HG02759 (cell line): ENCODE results near the gene CTNND2.

Experiments used
- ATAC-seq: cut with Tn5 transposase; IDR thresholded peaks from one replicate; pipeline ENCODE4 v1.9.1; 2021; ENCODE audit warnings: mild to moderate bottlenecking, moderate library complexity; ENCODE audit not compliant: unreplicated experiment

Gene CTNND2

DNA sequence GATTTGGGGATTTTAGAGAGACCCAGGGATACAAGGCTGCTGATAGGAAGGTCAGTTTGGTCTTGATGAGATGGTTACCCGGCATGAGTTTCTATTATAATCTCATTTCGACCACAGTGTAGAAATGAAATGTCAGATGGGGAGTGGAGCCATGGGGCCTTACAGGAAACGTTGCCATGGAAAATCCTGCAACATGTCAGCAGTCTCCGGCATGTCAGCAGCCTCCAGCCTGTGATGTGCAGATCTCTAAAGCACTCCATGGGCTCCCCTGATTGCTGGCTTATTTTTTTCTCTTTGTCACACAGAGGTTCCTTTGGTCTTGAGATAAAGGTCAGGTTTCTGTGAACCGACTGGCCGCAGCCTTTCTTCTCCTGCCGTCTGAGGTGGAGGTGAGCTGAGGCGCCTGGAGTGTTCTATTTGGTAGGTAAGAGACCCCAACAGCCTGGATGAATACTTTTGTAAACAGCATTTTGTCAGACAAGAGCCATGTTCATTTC lies 934.5 kb downstream of the CTNND2 start:
- no peak for ATAC-seq

DNA sequence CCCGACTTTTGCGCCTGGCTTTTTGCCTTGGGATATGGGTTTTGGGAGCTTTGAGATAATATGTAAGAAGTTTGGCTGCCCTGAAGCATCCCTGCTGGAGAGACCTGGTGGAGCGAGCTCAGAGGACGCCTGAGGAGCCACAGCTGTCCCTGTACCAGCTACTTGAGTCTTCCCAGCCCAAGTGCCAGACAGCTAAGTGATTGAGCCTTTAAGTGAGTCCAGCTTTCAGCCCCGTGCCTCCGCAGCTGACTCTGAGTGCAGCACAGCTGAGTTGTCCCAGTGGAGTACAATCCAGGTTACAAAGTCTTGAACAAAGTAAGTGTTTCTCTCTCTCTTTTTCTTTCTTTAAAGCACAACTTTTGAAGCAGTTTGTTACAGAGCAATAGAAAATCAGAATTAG lies 939.4 kb downstream of the CTNND2 start:
- ATAC-seq = no peak

DNA sequence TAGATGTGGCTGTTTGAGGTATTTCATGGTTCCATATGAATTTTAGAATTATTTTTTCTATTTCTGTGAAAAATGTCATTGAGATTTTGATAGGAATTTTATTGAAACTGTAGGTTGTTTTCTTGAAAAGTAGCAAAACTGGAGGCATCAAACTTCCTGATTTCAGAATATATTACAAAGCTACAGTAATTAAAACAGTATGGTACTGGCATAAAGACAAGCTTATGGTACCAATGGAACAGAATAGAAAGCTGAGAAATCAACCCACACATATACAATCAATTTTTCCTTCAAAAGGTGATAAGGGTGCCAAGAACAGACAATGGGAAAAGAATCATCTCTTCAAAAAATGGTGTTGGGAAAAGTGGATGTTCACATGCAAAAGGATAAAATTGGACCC lies 945.5 kb downstream of the CTNND2 start:
- ATAC-seq = no peak

DNA sequence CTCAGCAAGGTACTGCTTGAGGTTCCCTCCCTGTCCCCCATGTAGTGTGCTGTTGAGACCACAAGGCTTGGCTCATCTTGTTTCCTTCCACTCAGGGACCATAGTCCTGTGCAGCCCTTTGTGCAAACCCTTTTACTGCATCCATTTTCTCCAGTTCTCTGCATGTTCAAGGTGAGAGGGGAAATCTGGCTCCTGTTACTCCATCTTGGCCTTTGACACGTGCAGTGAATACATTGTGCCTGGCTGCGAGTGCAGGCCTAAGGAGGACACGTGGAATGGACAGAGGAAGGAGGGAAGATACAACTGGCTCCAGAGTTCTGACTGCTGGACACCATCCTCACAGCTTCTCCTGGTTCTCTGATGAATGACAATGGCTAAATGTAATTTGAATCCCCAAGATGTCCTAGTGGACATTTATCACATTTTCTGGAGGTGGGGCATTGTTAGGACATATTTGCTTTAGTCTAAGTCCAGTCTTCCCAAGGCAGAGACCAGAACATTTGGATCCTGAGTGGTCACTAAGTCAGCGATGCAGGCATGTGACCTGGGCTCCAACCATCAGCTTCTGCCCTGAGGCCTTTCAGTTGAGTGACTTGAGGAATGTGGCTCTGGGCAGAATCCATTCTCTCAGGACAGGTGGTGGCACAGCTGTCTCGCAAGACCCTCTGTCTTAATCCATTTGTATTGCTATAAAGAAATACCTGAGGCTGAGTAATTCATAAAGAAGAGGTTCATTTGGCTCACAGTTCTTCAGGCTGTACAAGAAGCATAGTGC lies 954.2 kb downstream of the CTNND2 start:
- no peak for ATAC-seq

DNA sequence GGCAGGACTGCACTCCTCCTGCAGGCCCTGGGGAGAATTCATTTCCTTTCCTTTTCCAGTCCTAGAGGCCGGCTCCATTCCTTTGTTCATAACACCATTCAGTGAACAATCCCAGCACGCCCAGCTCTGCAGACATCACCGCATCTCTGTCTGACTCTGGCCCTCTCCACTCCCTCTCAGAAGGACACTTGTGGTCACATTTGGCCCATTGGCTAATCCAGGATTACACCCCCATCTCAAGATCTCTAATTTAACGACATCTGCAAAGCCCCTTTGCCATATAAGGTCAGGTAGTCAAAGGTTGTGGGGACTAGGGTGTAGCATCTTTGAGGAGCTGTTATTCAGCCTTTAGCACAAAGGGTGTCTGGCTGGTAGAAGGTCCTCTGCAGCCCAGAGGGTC lies 958.2 kb downstream of the CTNND2 start:
- no peak for ATAC-seq

DNA sequence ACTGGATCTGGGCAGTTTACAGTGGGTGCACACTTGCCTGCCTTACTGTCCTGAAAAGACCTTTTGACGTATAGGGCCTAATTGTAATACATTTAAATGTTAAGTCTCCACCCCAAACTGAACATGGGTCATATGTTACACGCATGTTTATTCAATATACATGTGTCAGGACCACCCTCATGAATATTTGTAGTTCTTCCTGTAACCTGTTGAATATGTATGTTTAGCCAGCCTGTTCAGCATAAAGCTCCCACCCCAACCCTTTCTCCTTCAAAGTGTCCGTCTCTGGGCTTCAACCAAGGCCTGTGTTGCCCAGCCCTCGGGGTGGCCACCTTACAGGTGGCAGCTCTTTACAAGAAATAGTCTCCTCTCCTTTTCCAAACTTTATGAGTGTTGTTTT lies 962.3 kb downstream of the CTNND2 start:
- ATAC-seq = no peak

DNA sequence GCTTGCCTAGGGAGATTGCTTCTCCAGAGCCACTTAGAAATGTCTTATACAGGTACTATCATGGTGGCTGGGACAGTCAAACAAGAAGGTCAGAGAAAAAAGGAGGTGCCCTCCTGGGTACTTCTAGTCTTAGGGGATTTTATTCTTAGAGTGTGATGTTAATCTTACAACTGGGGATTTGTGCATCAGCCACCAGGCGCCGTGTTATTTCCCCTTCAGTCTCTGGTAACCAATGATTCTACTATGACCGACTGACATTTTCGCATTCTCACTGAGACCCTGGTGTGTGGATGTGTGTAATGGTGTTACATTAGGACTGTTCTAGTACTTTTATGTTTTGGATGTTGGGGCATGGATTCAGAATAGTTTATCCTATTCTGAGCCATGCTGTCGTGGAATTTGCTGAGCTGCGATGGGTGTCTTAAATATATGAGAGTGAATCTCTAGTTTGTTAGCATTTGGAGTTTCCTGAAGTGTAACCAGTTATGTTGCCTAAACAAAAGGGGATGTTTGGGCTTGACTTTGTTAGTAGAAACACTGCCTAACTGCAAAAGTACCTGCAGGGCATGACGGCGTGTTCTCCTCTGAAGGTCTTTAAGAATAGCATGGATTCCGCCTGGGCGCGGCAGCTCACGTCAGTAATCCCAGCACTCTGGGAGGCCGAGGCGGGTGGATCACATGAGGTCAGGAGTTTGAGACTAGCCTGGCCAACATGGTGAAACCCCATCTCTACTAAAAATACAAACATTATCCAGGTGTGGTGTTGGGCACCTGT lies 968.0 kb downstream of the CTNND2 start:
- ATAC-seq = no peak

DNA sequence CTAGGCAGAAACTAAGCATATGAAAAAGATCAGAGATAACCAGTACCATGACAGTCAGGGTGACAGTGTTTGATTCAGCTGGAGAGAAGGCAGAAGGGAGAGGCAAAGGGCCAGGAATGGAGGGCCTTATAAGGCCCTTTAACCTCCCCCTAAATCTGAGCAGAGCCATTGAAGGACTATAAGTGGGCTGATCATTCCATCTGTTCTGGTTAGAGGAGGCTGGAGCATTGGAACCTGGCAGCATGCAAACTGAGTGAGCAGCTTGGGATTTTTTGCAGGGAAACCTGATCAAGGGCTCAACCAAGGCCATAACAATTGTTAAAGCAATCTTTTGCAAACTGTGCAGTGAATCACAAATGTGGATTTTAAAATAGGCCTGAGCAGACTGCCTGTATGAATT lies 968.7 kb downstream of the CTNND2 start:
- ATAC-seq = no peak

DNA sequence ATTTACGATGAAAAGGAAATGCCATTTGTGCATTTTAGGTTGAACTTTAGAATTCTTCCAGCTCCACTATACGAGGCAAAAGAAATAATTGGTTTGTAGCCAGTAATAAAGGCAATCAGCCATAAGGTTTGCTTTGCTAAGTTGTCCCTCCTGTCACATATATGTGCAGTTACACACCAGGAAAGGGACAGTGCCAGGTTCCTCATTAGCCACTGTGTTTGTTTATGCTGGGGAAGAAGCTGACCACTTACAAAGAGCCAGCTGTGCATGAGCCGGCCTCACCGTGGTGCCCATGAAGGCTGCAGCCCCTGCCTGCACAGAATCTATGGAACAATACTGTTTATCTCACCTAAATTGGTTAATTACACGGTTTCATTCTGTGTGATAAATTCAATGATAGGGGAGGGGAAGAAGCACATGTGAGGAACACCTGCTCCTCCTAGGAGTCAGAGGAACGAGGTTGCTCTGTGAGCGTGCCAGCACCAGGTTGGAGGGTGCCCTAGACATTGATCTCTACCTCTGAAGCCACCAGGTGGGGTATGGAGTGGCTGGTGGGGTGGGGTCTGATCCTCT lies 969.4 kb downstream of the CTNND2 start:
- ATAC-seq = no peak

DNA sequence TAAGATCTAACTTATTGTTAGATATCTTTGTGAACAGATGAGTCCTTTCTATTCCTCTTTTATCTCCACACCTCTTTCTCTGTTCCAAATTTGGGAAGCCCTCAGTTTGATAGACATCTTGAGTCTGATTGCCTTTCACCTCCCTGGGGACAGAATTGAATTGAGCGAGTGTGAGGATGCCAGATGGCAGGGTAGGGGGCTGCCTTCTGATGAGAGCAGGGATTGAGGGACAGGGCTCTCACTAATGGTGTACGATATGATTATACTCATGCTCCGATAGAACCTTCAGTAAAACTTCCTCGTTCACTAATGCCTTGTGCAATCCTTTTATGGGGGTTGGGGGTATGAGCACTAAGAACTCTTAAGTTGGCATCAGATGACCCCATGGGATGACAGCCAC lies 971.1 kb downstream of the CTNND2 start:
- ATAC-seq = no peak

DNA sequence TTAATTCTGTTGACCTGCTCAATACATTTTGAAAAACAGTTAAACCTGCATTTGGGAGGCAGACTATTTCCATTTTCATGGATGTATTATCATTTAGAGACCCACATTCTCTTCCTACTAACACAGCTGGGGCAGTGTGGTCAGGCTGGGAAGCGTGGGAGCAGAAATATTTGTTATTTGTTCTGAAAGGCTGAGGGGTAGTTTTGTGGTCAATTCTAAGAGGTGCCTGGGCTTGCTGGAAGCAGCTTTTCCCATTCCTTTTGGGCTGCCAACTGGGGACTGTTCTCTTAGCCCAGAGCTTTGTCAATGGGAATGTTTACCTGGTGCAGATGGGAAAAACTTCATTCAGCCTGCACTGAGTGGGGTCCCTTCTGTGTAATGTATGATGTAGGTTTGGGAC lies 971.8 kb downstream of the CTNND2 start:
- ATAC-seq = no peak

DNA sequence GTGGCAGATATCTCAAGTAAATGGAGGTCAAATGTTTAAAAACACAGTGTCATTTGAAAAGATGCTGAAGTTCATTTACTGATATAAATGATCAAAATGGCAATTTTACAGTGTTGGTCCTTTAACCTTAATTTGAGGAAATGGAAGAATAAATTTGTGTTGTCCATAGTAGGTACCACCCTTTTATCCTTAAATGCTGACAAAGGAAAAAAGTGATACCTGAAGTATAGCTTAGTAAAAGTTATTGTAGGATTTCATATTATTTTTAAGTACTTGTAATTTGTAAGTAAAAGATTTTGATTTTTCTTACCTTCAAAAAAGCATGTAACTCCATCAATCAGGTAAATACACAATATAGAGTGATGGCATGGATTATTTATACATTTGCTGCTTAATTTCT lies 976.6 kb downstream of the CTNND2 start:
- ATAC-seq = no peak

DNA sequence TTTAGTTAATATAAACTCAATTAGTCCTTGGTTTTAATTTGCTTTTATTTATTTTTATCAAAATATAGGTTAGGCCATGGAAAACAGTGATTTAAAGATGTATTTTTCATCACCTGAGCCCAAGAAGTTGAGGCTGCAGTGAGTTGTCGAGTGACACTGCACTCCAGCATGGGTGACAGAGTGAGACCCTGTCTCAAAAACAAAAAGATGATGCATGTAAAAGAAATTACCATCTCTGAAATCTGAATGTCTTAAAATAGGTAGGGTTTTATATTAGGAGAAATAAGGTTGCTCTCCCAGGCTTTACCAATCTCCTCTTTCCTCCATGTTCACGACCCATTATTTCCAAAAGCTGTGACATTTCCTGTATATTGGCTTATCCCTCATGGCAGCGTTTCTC lies 980.9 kb downstream of the CTNND2 start:
- ATAC-seq = no peak
